ENCODE measurements around the gene C10orf62. TPM values are rescaled to one million over a fixed set of nuclear protein-coding genes. Genes with fewer than 3 reads are reported as not detected.

C10orf62 gene
- total and polyA plus RNA-seq, 2 of the 13 experiments (the other 11 are each of a cell fraction or from before 2014, with no cell fraction given), result 0.61 to 1.6 TPM

DNA sequence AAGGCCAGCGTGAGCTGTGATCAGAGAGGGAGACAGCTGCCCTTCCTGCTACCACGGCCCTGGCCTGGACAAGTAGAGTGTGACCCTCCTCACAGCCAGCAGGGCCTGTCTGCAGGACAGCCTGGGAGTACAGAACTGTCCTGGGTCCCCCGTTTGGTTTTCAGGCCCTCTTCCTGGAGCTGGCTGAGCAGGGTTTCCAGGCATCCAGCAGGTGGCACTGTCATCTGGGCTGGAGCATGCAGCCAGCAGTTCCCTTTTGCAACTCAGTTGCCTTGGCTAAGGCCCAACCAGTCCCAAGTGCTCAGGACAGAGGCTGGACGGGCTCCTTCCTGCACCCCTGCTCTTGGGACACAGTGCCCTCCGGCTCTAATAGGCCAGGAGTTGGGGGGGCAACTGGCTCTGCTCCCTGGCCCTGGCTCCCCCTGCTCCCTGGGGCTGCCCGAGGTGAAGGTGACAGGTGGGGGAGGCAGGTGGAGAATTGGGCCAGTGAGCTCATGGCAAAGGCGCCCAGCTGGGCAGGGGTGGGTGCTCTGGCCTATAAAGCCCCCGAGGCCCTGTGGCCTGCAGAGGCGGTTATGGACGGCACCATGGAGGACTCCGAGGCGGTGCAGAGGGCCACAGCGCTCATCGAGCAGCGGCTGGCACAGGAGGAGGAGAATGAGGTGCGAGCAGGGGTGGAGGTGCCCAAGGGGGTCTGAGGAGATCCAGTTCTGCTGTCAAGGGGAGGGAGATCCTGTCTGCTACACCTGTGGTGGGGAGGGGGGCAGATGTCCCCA is 17.1 kb upstream of the C10orf62 start, which contains the start of gene ANKRD2 (continued):
- TF ChIP-seq KMT2B (CRISPR knock-in tag; IDR thresholded peaks at IDR 0.05), result no peak
- TF ChIP-seq HMGXB4 (CRISPR knock-in tag; IDR thresholded peaks at IDR 0.05; ENCODE audit: borderline replicate concordance in 1 of 2, low read depth in 1 of 2), result no peak
- no peak for TF ChIP-seq ZNF879 (CRISPR knock-in tag; IDR thresholded peaks at IDR 0.05)
- no peak for TF ChIP-seq SMYD3 (CRISPR knock-in tag; IDR thresholded peaks at IDR 0.05)
- TF ChIP-seq ZNF644 (CRISPR knock-in tag; IDR thresholded peaks at IDR 0.05; ENCODE audit: low read depth), result no peak
- TF ChIP-seq ZBTB10 (CRISPR knock-in tag; IDR thresholded peaks at IDR 0.05; ENCODE audit: borderline replicate concordance), result no peak
- no peak for TF ChIP-seq ZC3H4 (CRISPR knock-in tag; IDR thresholded peaks at IDR 0.05; ENCODE audit: borderline replicate concordance)
- TF ChIP-seq MXI1 (IDR thresholded peaks at IDR 0.05; ENCODE audit: borderline replicate concordance, low read depth, low read length), result 0 out of 3 replicates have a peak, but pooled peaks have one; percentile 41
- TF ChIP-seq DZIP1 (CRISPR knock-in tag; IDR thresholded peaks at IDR 0.05), result no peak
- peak; percentile 69 for TF ChIP-seq XRCC5 (optimal IDR thresholded peaks at IDR 0.05; ENCODE audit: low read length)
- TF ChIP-seq ZNF18 (CRISPR knock-in tag; IDR thresholded peaks at IDR 0.05; ENCODE audit: insufficient replicate concordance), result no peak
- TF ChIP-seq ATF4 (CRISPR knock-in tag; IDR thresholded peaks at IDR 0.05), result no peak
- TF ChIP-seq REPIN1 (CRISPR knock-in tag; IDR thresholded peaks at IDR 0.05; ENCODE audit: borderline replicate concordance, low read depth), result 0 out of 2 replicates have a peak, but pooled peaks have one; percentile 22
- no peak for TF ChIP-seq ISL2 (CRISPR knock-in tag; IDR thresholded peaks at IDR 0.05)
- no peak for TF ChIP-seq ZNF468 (CRISPR knock-in tag; IDR thresholded peaks at IDR 0.05)
- 0 out of 2 replicates have a peak, but pooled peaks have one; percentile 43 for TF ChIP-seq ELF1 (CRISPR knock-in tag; IDR thresholded peaks at IDR 0.05)
- no peak for TF ChIP-seq ZFP82 (CRISPR knock-in tag; IDR thresholded peaks at IDR 0.05; ENCODE audit: borderline replicate concordance)
- TF ChIP-seq KLF9 (CRISPR knock-in tag; IDR thresholded peaks at IDR 0.05; ENCODE audit: low read depth), result no peak
- no peak for TF ChIP-seq ZNF12 (CRISPR knock-in tag; IDR thresholded peaks at IDR 0.05)
